IPS-18c (cell line): ENCODE measurements around the gene MYBL2.
"Not testable (repeated sequence)": the region's sequence is repeated elsewhere in the genome, so short reads cannot be mapped to it uniquely, and the experiment has no call there.

Source experiments
- H3K4me3 ChIP-seq: 2 replicates; pipeline ENCODE4 v1.7.0; 2013; ENCODE audit warnings: low read depth, mild to moderate bottlenecking, low read length, moderate library complexity; ENCODE audit not compliant: insufficient read depth
- H3K9me3 ChIP-seq: one replicate; pipeline ENCODE4 v1.6.1; 2013; ENCODE audit warnings: mild to moderate bottlenecking, low read length, moderate library complexity; ENCODE audit not compliant: control insufficient read depth, insufficient read depth

The MYBL2 gene

DNA sequence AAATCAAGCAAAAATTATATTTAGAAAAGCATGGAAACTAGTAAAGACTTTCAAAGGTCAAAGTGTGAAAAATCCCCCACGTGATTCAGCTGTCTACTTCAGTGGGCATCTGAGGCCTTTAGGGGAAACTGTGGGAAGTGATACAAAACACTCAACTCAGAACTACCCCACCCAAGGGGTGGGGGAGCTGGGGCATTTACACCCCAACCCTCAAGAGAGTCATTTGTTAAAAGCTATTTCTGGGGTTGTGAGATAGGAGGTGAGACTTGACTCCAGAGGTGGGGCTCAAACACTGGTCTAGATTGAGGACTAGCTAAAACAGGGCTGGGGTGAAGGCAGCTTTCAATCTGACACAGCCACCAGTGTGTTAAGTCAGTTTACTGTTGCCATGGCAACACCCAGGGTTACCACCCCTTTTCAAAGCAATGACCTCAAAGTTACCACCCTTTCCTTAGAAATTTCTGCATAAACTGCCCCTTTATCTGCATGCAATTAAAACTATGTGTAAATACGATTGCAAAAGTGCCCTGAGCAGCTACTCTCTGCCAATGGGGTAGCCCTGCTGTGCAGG is 69.8 kb downstream of the MYBL2 start:
- H3K4me3 ChIP-seq, result no peak overlapping the region

DNA sequence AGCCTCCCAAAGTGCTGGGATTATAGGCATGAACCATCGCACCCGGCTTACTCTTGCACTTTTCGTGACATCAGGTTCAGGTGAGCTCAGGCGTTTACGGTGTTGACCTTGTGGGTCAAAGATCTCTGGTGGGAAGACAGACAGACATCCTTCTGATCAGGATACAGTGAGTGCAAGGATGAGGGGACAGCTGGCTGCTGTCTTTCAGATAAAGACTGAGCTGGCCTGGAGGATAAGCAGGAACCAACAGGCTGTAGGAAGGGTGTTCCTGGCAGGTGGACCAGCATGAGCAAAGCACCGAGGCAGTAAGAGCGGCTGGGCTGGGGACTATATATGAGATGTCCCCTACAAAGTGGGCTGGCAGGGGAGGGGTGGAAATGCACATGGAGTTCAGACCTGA is 71.0 kb downstream of the MYBL2 start:
- H3K4me3 ChIP-seq, result no peak overlapping the region
- H3K9me3 ChIP-seq, result no peaks in the 10 kb centered on the region

More for the DNA sequence above, 69.8 kb downstream of the MYBL2 start:
- no peaks in the 10 kb centered on the region for H3K9me3 ChIP-seq

DNA sequence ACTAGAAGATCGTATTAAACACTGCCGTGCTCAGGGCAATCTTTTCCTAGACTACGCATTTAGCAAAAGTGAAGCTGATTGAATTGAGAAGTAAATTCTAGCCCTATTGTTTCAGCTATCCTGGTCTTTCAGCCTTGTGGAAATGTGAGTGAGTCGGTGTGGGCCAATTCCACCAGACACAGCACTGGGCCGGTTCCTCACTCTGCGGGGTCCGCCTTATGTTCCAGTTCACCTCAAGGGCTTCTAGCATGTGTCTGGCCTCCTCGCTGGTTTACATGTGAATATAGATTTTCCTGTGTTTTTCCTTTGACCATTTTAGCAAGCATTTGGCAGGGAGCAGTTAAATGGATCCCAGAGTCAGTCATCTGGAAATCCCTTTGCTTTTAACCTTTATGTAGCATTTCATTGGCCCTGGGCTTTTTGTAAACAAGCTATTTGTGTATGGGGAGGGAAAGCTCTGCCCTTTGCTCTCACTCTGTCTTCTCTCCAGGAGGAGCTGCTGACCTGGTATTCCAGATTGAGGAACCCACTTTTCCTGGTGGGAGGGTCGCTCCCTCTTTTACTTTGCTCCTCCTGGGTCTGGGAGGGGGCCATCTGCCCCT is 72.3 kb downstream of the MYBL2 start:
- Histone ChIP-seq H3K9me3 (no peaks in the 10 kb centered on the region), H3K4me3 (no peak overlapping the region)

DNA sequence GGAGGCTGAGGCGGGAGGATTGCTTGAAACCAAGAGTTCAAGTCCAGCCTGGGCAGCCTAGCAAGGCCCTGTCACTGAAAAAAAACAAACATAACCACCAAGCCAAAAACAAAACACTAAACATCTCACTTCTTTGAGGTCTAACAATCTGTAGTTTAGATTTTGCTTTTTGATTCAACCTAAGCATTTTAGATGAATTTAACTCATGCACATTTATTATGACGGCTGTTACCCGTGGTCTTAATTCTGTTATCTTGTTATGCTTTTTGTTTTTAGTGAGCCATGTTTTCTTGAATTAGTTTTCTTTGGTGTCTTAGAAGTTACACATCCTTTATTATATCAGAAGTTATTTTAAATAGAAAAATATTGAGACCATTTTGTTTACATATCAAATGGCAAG is 73.7 kb downstream of the MYBL2 start:
- no peak overlapping the region for H3K4me3 ChIP-seq
- H3K9me3 ChIP-seq, result no peaks in the 10 kb centered on the region

DNA sequence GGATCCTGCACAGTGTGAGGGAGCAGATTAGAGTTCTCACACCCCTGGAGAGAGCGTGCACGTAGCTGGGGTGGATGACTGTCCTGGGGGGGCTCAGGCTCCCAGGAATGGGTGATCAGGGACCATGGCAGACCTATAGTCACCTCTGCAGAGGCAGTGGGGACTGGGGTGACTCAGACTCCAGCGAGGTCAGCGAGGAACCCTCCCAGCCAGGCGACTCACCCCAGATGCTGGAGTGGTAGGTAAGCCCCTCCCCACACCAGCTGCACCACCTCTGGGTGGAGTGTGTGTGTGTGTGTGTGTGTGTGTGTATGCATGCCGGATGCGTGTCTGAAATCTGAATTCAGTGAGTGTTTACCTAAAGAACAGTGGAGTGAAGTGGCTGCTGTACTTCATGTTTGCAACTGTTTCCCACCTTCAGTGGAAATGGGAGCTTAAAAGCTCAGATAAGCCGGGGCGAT is 77.3 kb downstream of the MYBL2 start:
- Histone ChIP-seq H3K4me3 (no peak overlapping the region), H3K9me3 (no peaks in the 10 kb centered on the region)

DNA sequence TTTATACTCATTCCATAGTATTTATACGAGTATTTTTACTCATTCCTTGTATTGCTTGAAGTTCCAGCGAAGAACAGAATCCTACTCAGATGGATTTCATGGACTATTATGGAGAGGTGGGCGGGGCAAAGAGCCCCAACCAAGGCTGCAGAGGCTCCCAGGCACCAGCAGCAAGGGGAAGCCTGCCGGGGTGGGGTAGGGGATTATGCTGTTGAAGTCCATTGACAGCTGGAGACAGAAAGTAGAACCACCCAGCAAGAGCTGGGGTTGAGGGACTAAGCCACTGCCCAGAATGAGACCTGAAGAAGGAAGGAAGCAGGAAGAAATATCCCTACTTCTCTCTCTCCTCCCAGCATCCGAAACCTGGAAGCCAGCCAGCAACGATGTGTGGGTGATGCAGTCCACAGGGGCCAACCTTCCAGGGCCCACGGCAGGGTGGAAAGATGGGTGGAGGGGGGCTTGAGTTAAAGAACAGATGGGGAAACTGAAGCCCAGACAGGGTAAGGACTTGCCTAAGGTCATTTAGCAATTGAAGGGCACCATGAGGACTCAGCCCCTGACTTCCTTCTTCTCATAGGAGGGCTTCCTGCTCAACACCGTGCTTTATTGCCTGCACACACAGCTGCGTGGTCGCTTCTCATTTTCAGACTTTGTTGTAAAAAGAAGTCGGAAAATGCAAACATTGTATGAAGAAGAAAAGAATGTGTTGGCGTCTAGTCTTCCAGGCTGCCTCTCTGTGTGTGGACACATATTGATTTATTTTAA is 78.2 kb downstream of the MYBL2 start:
- H3K9me3 ChIP-seq, result no peaks in the 10 kb centered on the region
- H3K4me3 ChIP-seq, result no peak overlapping the region

DNA sequence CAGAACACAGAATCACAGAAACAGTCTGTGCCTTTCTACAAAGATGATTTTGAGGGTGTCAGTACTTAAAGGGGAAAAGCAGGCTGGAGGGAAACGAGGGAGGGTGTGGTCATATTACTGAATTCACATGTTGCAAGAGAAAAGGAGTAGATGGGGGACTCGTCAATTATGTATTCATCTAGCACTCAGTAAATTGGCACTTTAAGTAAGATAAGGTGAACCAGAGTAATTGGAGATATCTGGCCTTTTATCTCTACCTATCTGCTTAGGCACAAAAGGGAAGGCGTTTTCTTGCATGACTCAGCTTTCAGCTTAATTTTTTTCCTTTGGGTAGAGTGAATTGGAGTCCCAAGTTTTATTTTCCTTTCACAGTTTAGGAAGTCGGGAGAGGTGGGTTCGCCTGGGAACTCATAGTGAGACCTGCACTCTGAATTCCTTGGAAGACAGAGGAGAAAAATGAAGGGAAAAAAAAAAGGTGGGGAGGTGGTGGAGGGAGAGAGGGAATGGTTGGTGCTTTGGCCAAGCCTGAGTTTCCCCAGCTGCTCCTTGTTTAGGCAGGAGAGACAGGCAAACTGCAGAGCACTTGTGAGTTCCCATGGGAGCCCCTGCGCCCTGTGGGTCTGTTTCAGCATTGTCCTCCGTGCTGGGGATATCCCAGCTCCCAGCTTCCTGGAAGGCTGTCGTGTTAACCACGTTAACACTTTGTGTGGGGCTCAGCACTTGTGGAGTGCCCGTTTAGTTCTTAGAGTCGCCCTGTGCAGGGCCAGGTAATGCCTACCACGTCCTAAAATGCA is 79.6 kb downstream of the MYBL2 start:
- H3K9me3 ChIP-seq, result no peaks in the 10 kb centered on the region
- H3K4me3 ChIP-seq, result no peak overlapping the region

DNA sequence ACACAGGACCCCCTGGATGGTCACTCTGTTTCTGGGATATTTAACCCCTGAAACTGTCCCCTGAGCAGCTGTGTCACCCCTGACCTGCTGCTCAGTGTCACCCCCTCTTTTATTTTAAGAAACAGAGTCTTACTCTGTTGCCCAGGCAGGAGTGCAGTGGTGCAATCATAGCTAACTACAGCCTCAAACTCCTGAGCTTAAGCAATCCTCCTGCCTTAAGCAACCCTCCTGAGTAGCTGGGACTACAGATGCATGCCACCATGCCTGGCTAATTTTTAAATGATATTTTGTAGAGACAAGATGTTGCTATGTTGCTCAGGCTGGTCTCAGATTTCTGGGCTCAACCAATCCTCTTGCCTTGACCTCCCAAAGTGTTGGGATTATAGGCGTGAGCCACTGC is 81.4 kb downstream of the MYBL2 start:
- no peaks in the 10 kb centered on the region for H3K9me3 ChIP-seq
- H3K4me3 ChIP-seq, result no peak overlapping the region

DNA sequence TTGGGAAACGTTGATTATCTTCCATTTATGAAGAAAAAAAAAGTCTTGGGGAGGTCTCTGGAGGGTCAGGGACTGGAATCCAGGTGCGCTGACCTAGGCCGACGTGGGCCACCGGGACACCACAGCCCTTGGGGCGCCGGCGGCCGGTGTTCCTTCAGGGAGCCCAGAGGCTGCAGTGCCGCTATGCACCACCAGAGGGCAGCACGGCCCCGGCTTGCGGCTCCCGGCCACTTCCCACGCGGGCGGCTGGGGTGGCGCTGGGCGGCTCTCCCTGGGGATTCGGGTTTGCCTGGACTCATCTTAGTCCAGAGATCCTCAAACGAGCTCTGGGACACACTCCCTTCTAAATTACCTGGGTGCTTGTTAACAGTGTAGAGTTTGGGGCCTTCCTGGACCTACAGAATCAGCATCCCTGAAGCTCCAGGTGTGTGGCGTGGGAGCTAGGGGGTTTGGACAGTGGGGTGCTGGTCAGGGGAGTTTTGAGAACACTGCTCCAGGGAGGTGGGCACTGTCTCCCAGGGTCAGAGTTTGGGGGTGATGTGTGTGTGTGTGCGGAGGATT is 82.9 kb downstream of the MYBL2 start:
- Histone ChIP-seq H3K9me3 (no peaks in the 10 kb centered on the region), H3K4me3 (no peak overlapping the region)

DNA sequence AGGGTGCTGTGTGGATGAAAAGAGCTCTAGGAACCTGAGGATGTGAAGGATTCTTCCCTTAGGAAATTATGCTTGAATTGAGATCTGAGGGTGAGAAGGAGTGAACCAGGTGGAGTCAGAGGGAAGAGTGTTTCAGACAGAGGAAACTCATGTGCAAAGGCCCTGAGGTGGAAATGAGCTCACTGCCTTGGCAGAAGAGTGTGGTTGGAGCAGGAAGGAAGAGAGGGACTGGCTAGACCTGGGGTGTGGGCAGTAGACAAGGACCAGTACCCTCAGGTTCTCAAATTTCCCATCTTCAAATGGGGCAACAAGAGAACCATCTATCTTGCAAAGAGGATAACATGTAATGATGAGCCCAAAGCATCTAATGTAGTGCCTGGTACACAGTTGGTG is 83.9 kb downstream of the MYBL2 start:
- no peaks in the 10 kb centered on the region for H3K9me3 ChIP-seq
- H3K4me3 ChIP-seq, result no peak overlapping the region

DNA sequence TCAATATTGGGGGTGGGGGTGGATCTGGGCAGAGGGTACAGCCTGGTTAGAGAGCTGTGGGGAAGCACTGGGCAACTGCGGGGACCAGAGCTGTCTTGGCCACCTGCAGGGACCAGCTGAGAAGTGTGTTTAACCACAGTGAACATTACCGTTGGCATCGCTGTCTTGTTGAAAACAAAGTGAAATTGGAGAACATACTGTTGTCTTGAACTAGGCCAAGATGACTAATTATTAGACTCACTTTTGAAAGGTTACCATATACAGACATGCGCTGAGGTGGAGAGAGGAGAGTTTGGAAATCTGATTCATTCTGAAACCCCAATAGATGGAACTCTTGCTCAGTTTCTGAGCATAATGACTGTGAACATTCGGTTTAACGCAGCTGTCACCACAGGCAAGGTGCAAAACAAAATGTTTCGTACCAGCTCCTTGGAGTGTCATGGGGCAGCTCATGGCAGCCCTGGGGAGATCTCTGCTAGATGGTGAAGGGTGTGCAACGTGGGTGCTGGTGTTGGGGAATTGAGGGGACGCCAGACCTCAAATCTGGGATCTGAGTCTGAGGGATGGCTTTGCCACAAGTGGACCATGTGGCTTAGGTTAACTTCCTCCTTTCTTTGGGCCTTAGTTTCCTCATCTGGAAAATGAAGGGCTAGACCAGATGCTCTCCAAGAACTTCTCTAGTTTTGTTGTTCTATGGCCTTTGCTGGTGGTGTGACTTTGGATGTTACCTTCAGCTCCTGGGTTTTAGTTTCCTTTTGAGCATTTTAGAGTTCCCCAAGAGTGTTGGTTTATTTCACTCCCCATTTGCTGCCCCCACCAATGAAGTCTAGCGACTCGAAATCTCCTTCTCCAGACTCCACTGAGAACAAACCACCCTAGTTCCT is 84.5 kb downstream of the MYBL2 start:
- no peak overlapping the region for H3K4me3 ChIP-seq
- no peaks in the 10 kb centered on the region for H3K9me3 ChIP-seq

DNA sequence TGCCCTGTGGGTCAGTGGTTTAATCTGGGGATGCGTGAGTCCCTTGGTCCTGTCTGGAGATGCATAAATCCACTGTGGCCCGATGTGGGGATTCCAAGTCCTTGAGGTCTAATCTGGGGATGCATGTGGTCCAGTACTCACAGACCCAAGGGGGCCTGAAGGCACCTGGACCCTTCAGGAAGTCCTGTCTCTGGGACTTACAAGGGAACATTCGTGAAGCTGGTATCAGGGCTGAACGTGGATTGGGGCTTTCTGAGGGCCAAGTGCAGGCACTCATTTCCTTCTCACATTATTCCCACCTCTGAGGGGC is 85.1 kb downstream of the MYBL2 start:
- Histone ChIP-seq H3K4me3 (no peak overlapping the region), H3K9me3 (no peaks in the 10 kb centered on the region)

DNA sequence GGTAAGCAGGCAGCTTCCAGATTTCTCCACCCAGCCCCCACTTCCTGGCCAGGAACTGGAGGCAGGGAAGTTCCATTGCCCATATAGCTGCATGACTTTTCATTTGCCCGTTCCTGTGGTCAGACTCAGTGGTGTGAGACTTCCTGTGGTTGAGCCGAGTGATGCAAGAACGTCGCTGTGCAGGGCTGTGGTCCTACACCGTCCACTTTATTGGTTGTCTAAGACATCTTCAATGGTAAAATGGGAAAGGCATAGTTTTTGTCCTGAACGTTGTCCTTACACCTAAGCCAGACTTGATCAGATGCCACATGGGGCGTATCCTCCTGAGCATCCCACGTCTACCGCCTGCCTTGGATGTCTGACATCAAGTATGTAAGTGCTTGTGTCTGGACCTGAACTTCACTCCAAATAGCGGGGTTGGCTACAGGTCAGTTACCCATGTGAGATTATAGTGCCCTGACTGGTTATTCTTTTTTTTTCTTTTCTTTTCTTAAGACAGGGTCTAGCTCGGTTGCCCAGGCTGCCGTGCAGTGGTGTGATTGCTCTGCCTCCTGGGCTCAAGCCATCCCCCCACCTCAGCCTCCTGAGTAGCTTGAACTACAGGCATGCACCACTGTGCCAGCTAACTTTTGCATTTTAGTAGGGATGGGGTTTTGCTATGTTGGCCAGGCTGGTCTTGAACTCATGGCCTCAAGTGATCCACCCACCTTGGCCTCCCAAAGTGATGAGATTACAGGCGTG is 85.8 kb downstream of the MYBL2 start:
- Histone ChIP-seq H3K9me3 (no peaks in the 10 kb centered on the region), H3K4me3 (no peak overlapping the region)

DNA sequence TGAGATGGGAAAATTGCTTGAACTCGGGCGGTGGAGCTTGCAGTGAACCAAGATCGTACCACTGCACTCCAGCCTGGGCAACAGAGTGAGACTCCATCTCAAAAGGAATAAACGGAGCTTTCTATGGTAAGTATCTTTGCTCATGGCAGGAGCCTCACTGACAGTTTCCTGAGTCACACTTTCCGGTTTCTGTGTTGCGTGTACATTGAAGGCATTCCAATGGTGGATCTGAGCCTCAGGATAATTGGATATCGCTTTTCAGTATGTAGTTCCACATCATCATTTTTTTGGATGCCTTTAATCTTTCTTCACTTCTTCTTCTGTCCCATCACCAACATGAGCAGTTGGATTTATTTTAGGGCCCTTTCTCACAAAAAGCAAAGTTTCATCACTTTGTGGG is 88.5 kb downstream of the MYBL2 start:
- peaks cover 2% of the 10 kb centered on the region for H3K9me3 ChIP-seq
- H3K4me3 ChIP-seq, result no peak overlapping the region

DNA sequence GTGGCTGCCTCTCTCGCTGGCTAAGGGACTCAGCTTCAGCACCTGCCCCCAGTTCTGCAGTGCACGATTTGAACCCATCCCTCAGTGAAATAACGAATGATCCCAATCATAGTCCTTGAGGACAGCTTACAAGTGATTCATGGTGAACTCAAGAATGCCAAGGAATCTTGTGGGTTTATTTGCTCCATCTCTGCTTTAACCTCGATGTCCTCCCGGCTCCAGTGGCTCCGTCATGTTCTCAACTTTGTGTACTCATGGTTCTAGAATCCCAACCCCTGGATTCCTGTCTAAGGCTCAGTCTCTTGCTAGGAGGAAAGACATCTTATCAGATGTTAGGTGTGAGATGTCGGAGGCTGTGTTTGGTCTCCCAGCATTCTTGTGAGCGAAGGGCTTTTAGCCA is 88.9 kb downstream of the MYBL2 start:
- Histone ChIP-seq H3K9me3 (peaks cover 2% of the 10 kb centered on the region), H3K4me3 (no peak overlapping the region)

DNA sequence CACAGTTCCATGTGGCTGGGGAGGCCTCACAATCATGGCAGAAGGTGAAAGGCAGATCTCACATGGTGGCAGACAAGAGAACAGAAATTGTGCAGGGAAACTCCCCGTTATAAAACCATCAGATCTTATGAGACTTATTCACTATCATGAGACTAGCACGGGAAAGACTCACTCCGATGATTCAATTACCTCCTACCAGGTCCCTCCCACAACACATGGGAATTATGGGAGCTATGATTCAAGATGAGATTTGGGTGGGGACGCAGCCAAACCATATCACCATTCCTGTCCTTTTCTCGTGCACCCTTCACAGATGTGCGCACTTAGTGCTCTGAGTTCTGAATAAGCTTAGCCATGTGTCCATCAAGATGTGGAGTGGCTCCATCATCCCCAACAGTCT is 91.0 kb downstream of the MYBL2 start:
- not testable (repeated sequence) for H3K9me3 ChIP-seq, H3K4me3 ChIP-seq
